GM21367 (cell line): ENCODE data around the gene OR52J3.
"Not testable (repeated sequence)": the region's sequence is repeated elsewhere in the genome, so short reads cannot be mapped to it uniquely, and the experiment has no call there.

Experiments used
- ATAC-seq: cut with Tn5 transposase; IDR thresholded peaks from one replicate; pipeline ENCODE4 v1.9.1; 2021; ENCODE audit not compliant: unreplicated experiment

Gene OR52J3

GRCh38 chr11:5046226-5046625, at the start of gene OR52J3:
TSS of gene OR52J3 (plus strand) at chr11:5046526. CDS start at chr11:5046526, 0 bp downstream.
- no peak for ATAC-seq

GRCh38 chr11:5004424-5005274, 41.7 kb upstream of the OR52J3 start:
- ATAC-seq: peak; percentile 67

DNA sequence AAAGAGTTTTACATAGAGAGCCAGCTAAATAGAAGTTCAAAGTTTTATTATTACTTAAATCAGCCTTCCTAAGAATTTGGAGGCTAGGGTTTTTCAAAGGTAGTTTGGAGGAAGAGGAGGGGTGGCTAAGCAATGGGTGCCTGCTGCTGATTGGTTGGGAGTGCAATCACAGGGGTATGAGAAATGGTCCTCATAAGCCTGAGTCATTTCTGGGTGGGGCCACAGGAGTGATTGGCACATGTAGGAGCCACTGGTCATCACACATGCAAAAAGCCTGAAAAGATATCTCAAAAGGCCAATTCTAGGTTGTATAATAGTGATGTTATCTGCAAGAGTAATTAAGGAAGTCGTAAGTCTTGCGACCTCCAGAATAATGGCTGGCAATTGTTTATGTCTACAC, 38.8 kb upstream of the OR52J3 start:
- ATAC-seq: no peak

GRCh38 chr11:5011254-5011653, 35.1 kb upstream of the OR52J3 start:
- no peak for ATAC-seq

DNA sequence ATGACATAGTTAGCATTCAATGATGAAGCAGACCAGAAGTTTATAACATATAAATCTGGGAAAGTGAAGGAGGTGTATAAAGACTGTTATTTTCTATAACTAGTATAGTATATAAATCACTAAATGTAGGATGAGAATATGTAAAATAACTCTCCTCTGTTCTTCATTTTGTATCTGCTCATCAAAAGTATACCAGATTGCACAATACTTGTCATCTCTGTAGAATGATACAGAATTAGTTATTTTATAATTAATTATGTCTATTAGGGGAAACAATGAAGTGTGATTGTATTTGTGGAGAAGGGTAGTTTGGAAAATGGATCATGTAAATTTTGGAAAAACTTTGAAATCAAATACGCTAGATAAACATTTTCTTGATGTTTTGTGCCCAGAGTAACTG, 33.3 kb upstream of the OR52J3 start:
- no peak for ATAC-seq

DNA sequence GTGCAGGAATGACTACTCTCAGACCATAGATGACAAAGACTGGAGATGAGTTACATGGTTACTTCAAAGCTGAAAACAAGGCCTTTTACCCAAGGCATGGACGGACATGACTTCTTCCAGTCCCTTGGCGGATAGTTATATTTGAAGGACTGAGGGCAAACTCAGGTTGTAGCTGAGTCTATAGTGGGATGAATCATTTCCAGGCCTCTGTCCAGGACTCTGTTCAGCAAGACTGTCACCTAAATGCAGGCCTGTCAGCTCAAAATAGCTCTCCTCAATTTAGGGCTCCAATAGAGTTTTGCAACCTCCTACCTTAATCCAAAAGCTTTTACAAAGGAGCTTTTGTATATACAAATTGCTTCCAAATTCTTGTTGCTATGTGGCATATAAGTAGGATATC, 24.3 kb upstream of the OR52J3 start:
- ATAC-seq: no peak

DNA sequence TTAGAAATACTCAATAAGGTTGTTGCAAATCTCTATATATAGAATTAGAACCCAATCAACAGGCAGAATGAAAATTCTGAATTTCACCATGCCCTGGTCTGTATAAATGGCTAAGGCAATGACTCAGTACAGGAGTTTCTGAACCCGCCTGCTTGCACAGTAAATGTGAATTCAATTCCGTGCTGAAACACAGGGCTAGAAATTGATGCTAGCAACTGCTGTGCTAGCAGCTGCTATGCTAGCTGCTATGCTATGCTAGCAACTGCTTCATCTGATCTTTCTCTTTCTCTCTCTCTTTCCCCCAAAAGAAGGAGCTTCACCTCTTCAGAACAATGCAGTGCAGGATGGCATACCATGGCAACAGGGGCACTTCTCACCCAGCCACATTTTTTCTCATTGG, 9.7 kb upstream of the OR52J3 start:
- no peak for ATAC-seq

GRCh38 chr11:5037926-5038325, 8.4 kb upstream of the OR52J3 start:
- ATAC-seq: no peak

DNA sequence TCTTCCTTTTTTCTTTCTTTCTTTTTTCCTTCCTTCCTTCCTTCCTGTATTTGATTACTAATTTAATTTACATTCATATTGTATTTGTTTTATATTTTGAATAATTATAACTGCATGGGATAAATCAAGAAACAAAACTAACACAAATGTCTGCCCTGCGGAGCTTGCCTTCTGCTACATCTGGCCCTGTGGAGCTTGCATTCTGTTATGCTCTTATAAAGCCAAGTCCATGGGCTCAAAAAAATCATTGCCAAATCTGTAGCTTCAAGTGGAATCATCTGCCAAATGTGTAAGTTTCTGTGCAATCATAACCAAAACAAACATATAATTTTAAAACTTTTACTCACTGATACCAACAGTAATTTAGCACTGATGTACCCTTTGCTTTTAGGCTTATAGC, 8.0 kb upstream of the OR52J3 start:
- ATAC-seq: no peak

DNA sequence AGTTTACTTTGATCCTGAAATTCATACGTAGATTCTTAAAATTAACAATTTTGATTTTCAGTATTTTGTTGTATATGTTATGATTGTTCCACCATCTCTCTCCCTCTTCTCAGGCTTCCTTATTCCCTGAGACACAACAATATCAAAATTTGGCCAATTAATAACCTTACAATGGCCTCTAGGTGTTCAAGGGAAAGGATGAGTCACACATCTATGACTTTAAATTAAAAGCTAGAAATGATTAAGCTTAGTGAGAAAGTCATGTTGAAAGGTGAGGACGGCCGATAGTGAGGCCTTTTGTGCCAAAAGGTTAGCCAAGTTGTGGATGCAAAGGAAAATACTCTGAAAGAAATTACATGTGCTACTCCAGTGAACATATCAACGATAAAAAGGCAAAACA, 5.5 kb upstream of the OR52J3 start:
- no peak for ATAC-seq

DNA sequence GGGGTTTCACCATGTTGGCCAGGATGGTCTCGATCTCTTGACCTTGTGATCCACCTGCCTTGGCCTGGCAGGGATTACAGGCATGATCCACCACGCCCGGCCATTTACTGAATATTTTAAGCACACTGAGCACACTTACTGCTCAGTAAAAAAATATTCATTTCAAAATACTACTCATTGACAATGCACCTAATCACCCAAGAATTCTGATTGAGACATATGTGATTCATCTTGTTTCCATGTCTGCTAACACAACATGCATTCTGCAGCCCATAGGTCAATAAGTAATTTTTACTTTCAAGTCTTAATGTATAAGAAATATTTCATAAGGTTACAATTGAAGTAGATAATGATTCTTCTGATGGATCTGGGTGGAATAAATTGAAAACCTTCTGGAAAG, 4.2 kb upstream of the OR52J3 start:
- ATAC-seq: no peak

DNA sequence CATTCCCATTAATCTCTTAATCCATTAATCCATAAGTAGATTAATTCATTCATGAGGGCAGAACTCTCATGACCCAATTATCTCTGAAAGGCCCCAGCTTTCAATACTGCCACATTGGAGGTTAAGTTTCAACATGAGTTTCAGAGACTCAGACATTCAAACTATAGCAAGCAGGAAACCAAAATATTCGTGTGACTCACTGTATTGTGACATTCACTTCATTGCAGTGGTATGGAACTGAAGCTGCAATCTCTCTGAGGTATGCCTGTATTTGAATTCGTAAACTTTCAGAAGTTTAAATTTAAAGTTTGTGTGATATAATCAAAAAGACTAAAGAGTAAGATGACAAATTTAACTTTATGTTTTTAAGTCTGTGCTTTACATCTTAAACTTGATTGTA, 2.9 kb upstream of the OR52J3 start:
- no peak for ATAC-seq

- no peak for ATAC-seq
These were observed 516 bp downstream of the OR52J3 start for GRCh38 chr11:5046754-5047330.

DNA sequence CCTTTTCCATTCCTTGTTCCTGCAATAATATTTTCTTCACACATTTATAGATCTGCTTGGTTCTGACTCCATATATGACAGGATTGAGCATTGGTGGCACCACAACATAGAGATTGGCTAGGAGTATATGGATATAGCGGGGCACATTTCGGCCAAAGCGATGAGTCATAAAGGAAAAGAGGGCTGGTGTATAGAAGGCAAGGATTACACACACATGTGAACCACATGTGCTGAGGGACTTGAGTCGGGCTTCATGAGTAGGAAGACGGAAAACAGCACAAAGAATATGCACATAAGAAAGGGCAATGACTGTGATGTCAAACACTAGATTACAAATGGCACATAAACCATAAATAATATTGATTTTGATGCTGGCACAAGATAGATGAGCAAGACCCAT, 12.4 kb downstream of the OR52J3 start:
- not testable (repeated sequence) for ATAC-seq

DNA sequence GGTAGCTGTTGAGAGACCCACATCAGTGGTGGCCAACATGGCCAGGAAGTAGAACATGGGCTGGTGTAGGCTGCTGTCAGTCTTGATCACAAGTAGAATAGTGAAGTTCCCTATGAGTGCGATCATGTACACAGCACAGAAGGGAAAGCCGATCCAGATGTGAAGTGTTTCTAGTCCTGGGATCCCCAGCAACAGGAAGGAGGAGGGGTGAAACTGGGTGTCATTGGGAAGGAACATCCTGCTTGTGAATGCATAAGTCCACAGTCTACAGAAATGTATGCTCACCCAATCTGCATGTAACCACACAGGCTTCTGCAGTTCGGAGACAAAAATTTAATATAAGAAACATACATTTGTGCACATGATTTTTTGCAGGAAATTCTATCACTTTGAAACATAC, 13.1 kb downstream of the OR52J3 start, which contains the start of gene OR52E2:
OR52E2 (minus strand) TSS at position 237 of the 400 bp plus-strand sequence; CDS start at position 237, 0 bp downstream.
- no peak for ATAC-seq

- no peak for ATAC-seq
These were observed 18.7 kb downstream of the OR52J3 start for GRCh38 chr11:5065027-5065426.

DNA sequence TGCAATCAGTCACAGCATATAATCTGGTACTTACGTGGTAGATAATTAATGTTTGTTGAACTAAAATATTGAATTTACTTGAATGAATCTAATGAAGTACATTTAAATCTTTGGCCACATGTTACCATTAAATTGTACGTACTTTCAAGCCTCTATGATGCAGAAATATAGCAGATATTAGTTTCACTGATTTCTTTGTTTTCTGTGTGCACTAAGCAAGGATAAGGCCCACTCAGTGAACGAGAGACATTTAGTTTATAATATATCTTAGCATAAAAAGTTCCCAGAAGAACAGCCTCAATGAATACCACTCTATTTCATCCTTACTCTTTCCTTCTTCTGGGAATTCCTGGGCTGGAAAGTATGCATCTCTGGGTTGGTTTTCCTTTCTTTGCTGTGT, 22.9 kb downstream of the OR52J3 start, which contains the start of gene OR52E1:
OR52E1 (plus strand) TSS at position 301 of the 400 bp plus-strand sequence.
- ATAC-seq: no peak

- ATAC-seq: no peak
These were observed 25.5 kb downstream of the OR52J3 start for GRCh38 chr11:5071799-5072198.

- no peak for ATAC-seq
These were observed 35.1 kb downstream of the OR52J3 start for GRCh38 chr11:5081405-5081804.

DNA sequence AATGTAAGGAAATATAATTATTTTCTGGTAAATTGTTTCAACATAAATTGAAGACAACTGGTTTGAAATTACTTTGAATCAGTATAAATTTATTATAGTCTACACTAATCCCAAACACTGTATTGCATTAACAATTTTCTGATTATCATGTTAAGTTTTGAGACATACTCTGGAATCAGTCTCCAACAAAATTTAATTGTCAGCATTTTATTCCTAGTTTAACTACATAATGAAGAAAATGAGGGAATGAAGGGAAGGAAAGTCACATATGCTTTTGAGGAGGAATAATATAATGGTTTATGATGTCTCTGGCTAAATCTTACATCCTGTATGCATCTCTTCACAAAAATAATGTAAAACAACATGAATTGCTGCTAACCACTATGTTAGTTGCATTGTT, 37.3 kb downstream of the OR52J3 start:
- ATAC-seq: no peak

- ATAC-seq: no peak
These were observed 42.2 kb downstream of the OR52J3 start for GRCh38 chr11:5088556-5088955.

- ATAC-seq: no peak
These were observed 44.3 kb downstream of the OR52J3 start for GRCh38 chr11:5090668-5091067.
